ENCODE results near the gene EGFL7.

Gene EGFL7

GRCh38 chr9:136690104-136690805 is 27.5 kb downstream of the EGFL7 start:
- H3K9ac ChIP-seq (ENCODE audit: low read depth, low read length), result no peak overlapping the region

GRCh38 chr9:136690806-136691261 is 28.1 kb downstream of the EGFL7 start:
- Histone ChIP-seq H3K36me3 (ENCODE audit: insufficient read depth, low read length) (no peaks in the 10 kb centered on the region), H3K9ac (ENCODE audit: low read depth, low read length) (no peak overlapping the region), H3K4me3 (ENCODE audit: low read length) (no peak overlapping the region), H3K4me2 (ENCODE audit: low read length) (no peak overlapping the region), H3K27me3 (ENCODE audit: control insufficient read depth, insufficient read depth, low read length) (peaks cover 7% of the 10 kb centered on the region), H3K9me3 (replicated peaks; ENCODE audit: low read length) (no peaks in the 10 kb centered on the region), H3K4me1 (ENCODE audit: control insufficient read depth, insufficient read depth, low read length) (peaks cover 10% of the 10 kb centered on the region)

More at GRCh38 chr9:136690104-136690805, 27.5 kb downstream of the EGFL7 start:
- no peak overlapping the region for H3K4me2 ChIP-seq (ENCODE audit: low read length)
- no peaks in the 10 kb centered on the region for H3K36me3 ChIP-seq (ENCODE audit: insufficient read depth, low read length)
- H3K9me3 ChIP-seq (replicated peaks; ENCODE audit: low read length), result no peaks in the 10 kb centered on the region
- peaks cover under 1% of the 10 kb centered on the region for H3K27me3 ChIP-seq (ENCODE audit: control insufficient read depth, insufficient read depth, low read length)
- H3K4me3 ChIP-seq (ENCODE audit: low read length), result no peak overlapping the region
- peaks cover 16% of the 10 kb centered on the region for H3K4me1 ChIP-seq (ENCODE audit: control insufficient read depth, insufficient read depth, low read length)

DNA sequence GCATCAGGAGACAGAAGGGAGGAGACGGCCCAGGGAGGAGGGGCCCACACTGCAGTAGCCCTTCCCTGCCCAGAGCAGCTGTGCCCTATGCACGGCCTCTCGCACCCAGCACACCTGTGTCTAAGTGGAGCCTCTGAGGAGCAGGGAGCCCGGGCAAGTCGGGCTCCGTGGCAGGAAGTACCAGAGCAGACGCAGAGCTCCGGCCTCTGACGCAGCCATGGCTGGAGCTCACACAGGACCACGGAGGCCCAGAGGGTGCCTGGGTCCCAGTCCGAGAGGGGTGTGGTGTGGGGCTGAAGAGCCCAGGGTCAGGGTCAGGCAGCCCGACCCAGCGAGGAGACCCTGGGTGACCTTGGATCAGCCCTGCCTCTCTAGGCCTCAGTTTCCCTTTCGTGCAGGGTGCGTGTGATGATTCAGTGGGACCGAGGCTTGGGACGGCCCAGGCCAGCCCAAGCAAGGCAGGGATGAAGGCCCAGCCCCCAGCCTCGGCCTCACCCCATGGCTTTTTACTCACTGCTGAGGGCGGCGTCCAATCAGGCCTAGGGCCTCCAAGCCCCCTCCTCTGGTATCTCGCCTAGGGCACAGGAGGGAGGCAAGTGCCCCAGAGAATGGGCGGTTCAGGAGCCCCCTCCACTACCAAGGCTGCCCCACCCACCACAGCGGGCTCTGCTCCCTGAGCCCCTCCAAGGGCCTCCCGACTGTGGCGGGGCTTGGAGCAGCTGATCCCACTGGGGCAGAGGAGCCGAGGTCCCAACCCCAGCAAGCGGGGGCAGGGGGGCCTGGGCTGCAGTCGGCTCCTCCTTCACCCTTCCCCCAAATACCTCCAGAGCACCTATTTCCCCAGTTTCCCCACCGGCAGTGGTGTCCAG is 28.8 kb downstream of the EGFL7 start:
- peaks cover 14% of the 10 kb centered on the region for H3K27me3 ChIP-seq (ENCODE audit: control insufficient read depth, insufficient read depth, low read length)
- no peak overlapping the region for H3K4me2 ChIP-seq (ENCODE audit: low read length)
- no peaks in the 10 kb centered on the region for H3K36me3 ChIP-seq (ENCODE audit: insufficient read depth, low read length)
- peaks cover 5% of the 10 kb centered on the region for H3K4me1 ChIP-seq (ENCODE audit: control insufficient read depth, insufficient read depth, low read length)
- no peaks in the 10 kb centered on the region for H3K9me3 ChIP-seq (replicated peaks; ENCODE audit: low read length)
- no peak overlapping the region for H3K9ac ChIP-seq (ENCODE audit: low read depth, low read length)
- H3K4me3 ChIP-seq (ENCODE audit: low read length), result no peak overlapping the region

GRCh38 chr9:136692185-136693134 is 29.7 kb downstream of the EGFL7 start:
- Histone ChIP-seq H3K4me2 (ENCODE audit: low read length) (no peak overlapping the region), H3K9ac (ENCODE audit: low read depth, low read length) (no peak overlapping the region), H3K4me1 (ENCODE audit: control insufficient read depth, insufficient read depth, low read length) (peaks cover 5% of the 10 kb centered on the region), H3K4me3 (ENCODE audit: low read length) (no peak overlapping the region), H3K36me3 (ENCODE audit: insufficient read depth, low read length) (no peaks in the 10 kb centered on the region), H3K9me3 (replicated peaks; ENCODE audit: low read length) (no peaks in the 10 kb centered on the region), H3K27me3 (ENCODE audit: control insufficient read depth, insufficient read depth, low read length) (peaks cover 18% of the 10 kb centered on the region)

DNA sequence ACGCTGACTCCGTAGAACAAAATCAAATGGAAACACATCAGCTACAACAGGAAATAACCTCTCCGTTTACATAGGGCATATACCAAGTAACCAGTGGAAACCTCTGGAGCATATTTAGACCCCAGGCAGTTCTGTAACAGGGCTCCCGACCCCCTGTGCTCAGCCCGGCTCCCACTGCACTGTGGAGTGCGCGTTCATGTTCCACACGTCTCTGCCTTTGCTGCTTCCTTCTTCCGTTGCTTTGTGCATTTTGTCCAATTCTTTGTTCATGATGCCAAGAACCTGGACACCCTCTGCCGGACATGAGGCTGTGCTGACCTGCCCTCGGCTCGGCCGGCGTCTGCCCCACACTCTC is 30.4 kb downstream of the EGFL7 start:
- no peak overlapping the region for H3K4me3 ChIP-seq (ENCODE audit: low read length)
- H3K4me1 ChIP-seq (ENCODE audit: control insufficient read depth, insufficient read depth, low read length), result peaks cover 5% of the 10 kb centered on the region
- no peaks in the 10 kb centered on the region for H3K9me3 ChIP-seq (replicated peaks; ENCODE audit: low read length)
- H3K9ac ChIP-seq (ENCODE audit: low read depth, low read length), result no peak overlapping the region
- H3K36me3 ChIP-seq (ENCODE audit: insufficient read depth, low read length), result no peaks in the 10 kb centered on the region
- no peak overlapping the region for H3K4me2 ChIP-seq (ENCODE audit: low read length)
- peaks cover 24% of the 10 kb centered on the region for H3K27me3 ChIP-seq (ENCODE audit: control insufficient read depth, insufficient read depth, low read length)

DNA sequence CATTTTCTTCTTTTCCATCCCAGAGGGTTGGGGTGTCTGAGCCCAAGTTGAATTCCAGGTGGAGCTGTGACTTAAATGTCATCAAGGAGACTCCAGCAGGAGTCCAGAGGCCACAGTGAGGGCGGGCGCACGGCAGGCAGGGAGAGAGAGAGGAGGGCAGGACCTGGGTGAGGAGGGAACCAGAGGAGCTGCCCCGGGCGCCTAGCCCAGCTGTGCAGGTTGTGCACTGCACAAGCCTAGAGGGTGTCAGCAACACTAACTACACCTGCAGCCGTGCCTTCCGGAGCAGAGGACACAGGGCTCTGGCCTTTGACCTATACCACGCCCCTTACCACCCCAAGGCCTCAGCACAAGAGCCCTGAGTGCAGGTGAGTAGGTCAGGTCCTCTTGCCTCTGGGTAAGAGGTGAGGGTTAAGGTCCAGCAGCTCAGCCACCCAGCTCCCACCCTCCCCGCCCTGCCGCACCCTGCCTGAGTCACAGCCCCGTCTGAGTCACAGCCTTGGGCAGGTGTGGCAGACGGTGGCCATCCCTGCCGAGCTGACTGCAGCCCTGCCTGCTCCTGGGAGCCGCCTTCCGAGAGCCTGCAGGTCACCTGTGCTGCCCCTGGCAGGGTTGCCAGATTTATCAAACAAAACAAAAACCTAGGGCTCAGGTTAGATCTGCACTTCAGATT is 30.9 kb downstream of the EGFL7 start:
- Histone ChIP-seq H3K9me3 (replicated peaks; ENCODE audit: low read length) (no peaks in the 10 kb centered on the region), H3K4me1 (ENCODE audit: control insufficient read depth, insufficient read depth, low read length) (peaks cover 5% of the 10 kb centered on the region), H3K9ac (ENCODE audit: low read depth, low read length) (no peak overlapping the region), H3K4me3 (ENCODE audit: low read length) (no peak overlapping the region), H3K27me3 (ENCODE audit: control insufficient read depth, insufficient read depth, low read length) (peaks cover 29% of the 10 kb centered on the region), H3K4me2 (ENCODE audit: low read length) (no peak overlapping the region), H3K36me3 (ENCODE audit: insufficient read depth, low read length) (no peaks in the 10 kb centered on the region)

DNA sequence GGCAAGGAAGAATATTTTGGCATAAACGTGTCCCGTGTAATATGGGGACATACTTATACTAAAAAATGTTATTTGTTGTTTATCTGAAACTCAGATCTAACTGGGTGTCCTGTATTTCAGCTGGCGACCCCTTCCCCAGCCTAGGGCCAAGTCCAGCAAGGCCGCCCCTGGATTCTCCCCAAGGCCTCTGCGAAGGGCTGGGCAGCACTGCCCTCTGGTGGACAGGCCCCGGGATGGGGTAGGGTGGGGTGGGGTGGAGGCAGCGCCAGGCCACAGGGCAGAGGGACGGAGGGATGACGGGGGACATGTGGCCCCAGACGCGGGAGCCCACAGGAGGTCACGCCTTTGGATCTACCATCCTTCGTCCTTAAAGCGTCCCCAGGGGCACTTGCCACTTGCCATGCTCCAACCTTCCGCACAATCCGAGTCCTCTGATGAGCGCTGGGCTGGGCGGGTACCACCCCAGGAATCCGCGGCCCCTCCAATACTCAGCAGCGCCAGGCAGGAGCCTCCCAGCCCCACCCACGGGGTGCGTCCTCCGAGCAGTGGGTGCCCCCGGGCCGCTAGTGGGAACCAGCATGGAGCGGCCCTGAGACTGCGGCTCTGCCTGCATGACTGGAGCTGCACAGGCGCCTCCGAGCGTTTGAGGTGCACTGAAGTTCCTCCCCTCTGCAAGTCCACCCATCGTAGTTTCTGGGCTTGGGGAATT is 31.6 kb downstream of the EGFL7 start:
- peaks cover 36% of the 10 kb centered on the region for H3K27me3 ChIP-seq (ENCODE audit: control insufficient read depth, insufficient read depth, low read length)
- H3K9ac ChIP-seq (ENCODE audit: low read depth, low read length), result no peak overlapping the region

DNA sequence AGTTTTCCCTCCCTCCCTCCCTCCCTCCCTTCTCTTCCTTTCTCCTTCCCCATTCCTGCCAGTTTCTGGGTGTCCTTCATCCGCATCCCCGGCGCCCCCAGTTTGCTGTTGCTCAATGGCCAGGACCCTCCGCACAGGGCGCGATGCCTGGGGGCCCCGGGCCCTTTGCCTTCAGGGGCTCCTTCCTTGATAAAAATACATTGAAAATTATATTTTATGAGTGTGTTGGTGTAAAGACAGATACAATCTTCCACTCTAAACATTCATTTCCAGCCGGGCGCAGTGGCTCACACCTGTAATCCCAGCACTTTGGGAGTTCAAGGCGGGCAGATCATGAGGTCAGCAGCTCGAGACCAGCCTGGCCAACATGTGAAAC is 32.1 kb downstream of the EGFL7 start:
- Histone ChIP-seq H3K4me3 (ENCODE audit: low read length) (no peak overlapping the region), H3K4me2 (ENCODE audit: low read length) (no peak overlapping the region), H3K4me1 (ENCODE audit: control insufficient read depth, insufficient read depth, low read length) (peaks cover 5% of the 10 kb centered on the region), H3K9me3 (replicated peaks; ENCODE audit: low read length) (no peaks in the 10 kb centered on the region), H3K36me3 (ENCODE audit: insufficient read depth, low read length) (no peaks in the 10 kb centered on the region), H3K27me3 (ENCODE audit: control insufficient read depth, insufficient read depth, low read length) (peaks cover 37% of the 10 kb centered on the region), H3K9ac (ENCODE audit: low read depth, low read length) (no peak overlapping the region)

More for the DNA sequence above, 31.6 kb downstream of the EGFL7 start:
- Histone ChIP-seq H3K9me3 (replicated peaks; ENCODE audit: low read length) (no peaks in the 10 kb centered on the region), H3K36me3 (ENCODE audit: insufficient read depth, low read length) (no peaks in the 10 kb centered on the region), H3K4me3 (ENCODE audit: low read length) (no peak overlapping the region), H3K4me2 (ENCODE audit: low read length) (no peak overlapping the region), H3K4me1 (ENCODE audit: control insufficient read depth, insufficient read depth, low read length) (peaks cover 5% of the 10 kb centered on the region)

- no peak overlapping the region for H3K9ac ChIP-seq (ENCODE audit: low read depth, low read length)
- no peak overlapping the region for H3K4me2 ChIP-seq (ENCODE audit: low read length)
- H3K36me3 ChIP-seq (ENCODE audit: insufficient read depth, low read length), result no peaks in the 10 kb centered on the region
- H3K4me3 ChIP-seq (ENCODE audit: low read length), result no peak overlapping the region
- H3K27me3 ChIP-seq (ENCODE audit: control insufficient read depth, insufficient read depth, low read length), result peaks cover 41% of the 10 kb centered on the region
- H3K4me1 ChIP-seq (ENCODE audit: control insufficient read depth, insufficient read depth, low read length), result peaks cover 5% of the 10 kb centered on the region
- no peaks in the 10 kb centered on the region for H3K9me3 ChIP-seq (replicated peaks; ENCODE audit: low read length)
These were observed 32.7 kb downstream of the EGFL7 start for GRCh38 chr9:136695435-136695895.

GRCh38 chr9:136695955-136696354 is 33.2 kb downstream of the EGFL7 start:
- H3K4me1 ChIP-seq (ENCODE audit: control insufficient read depth, insufficient read depth, low read length), result peaks cover 5% of the 10 kb centered on the region
- H3K4me3 ChIP-seq (ENCODE audit: low read length), result no peak overlapping the region
- no peaks in the 10 kb centered on the region for H3K36me3 ChIP-seq (ENCODE audit: insufficient read depth, low read length)
- peaks cover 46% of the 10 kb centered on the region for H3K27me3 ChIP-seq (ENCODE audit: control insufficient read depth, insufficient read depth, low read length)
- no peak overlapping the region for H3K4me2 ChIP-seq (ENCODE audit: low read length)
- H3K9me3 ChIP-seq (replicated peaks; ENCODE audit: low read length), result no peaks in the 10 kb centered on the region
- no peak overlapping the region for H3K9ac ChIP-seq (ENCODE audit: low read depth, low read length)
